MM.1S (cell line): ENCODE results near the gene DGCR6L.

ENCODE experiments used
- EZH2 ChIP-seq: fragments of 300-600 bp; sonication (generic); optimal IDR thresholded peaks from 2 replicates; pipeline ENCODE3; 2017; ENCODE audit warnings: low read depth, mild to moderate bottlenecking, antibody characterized with exemption, low read length, mixed read lengths
- EZH2phosphoT487 ChIP-seq: fragments of 300-600 bp; sonication (generic); IDR thresholded peaks from 2 replicates; pipeline ENCODE4 v1.6.1; 2018; ENCODE audit warnings: antibody characterized with exemption, low read length
- TF ChIP-seq, protein P1 (sequence below): fragments of 300-600 bp; sonication (generic); IDR thresholded peaks from 2 replicates; pipeline ENCODE4 v1.5.1; 2016; ENCODE audit warnings: antibody characterized with exemption, low read length, mixed read lengths

- TF ChIP-seq, protein P1, sequence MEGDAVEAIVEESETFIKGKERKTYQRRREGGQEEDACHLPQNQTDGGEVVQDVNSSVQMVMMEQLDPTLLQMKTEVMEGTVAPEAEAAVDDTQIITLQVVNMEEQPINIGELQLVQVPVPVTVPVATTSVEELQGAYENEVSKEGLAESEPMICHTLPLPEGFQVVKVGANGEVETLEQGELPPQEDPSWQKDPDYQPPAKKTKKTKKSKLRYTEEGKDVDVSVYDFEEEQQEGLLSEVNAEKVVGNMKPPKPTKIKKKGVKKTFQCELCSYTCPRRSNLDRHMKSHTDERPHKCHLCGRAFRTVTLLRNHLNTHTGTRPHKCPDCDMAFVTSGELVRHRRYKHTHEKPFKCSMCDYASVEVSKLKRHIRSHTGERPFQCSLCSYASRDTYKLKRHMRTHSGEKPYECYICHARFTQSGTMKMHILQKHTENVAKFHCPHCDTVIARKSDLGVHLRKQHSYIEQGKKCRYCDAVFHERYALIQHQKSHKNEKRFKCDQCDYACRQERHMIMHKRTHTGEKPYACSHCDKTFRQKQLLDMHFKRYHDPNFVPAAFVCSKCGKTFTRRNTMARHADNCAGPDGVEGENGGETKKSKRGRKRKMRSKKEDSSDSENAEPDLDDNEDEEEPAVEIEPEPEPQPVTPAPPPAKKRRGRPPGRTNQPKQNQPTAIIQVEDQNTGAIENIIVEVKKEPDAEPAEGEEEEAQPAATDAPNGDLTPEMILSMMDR: no peak
- TF ChIP-seq EZH2: no peak
- no peak for TF ChIP-seq EZH2phosphoT487
Measured at GRCh38 chr22:20276468-20276867, 43.4 kb downstream of the DGCR6L start.
